Measurements from ENCODE around the gene NAV3.

DNA sequence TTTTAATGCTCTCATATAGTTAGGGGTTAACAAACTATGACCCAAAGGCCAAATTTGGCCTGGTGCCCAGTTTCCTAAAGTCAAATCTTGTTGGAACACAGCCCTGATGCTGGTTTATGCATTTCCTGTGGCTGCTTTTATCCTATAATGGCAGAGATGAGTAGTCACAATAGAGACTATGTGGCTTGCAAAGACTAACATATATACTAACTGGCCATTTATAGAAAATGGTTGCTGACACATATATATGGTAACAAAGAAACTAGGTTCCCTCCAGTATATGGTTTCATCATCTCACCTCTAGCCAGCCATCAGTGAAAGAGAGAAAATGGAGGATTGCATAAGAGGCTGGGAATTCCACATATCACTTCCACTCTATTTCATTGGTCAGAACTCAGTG lies 10.8 kb downstream of the NAV3 start:
- TF ChIP-seq, protein P1, sequence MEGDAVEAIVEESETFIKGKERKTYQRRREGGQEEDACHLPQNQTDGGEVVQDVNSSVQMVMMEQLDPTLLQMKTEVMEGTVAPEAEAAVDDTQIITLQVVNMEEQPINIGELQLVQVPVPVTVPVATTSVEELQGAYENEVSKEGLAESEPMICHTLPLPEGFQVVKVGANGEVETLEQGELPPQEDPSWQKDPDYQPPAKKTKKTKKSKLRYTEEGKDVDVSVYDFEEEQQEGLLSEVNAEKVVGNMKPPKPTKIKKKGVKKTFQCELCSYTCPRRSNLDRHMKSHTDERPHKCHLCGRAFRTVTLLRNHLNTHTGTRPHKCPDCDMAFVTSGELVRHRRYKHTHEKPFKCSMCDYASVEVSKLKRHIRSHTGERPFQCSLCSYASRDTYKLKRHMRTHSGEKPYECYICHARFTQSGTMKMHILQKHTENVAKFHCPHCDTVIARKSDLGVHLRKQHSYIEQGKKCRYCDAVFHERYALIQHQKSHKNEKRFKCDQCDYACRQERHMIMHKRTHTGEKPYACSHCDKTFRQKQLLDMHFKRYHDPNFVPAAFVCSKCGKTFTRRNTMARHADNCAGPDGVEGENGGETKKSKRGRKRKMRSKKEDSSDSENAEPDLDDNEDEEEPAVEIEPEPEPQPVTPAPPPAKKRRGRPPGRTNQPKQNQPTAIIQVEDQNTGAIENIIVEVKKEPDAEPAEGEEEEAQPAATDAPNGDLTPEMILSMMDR (IDR thresholded peaks at IDR 0.05) = no peak
- no peak for TF ChIP-seq POLR2A (IDR thresholded peaks at IDR 0.05)
